Osteoblast (primary cell): ENCODE measurements around the gene CDK7. TPM values are rescaled to one million over a fixed set of nuclear protein-coding genes. Genes with fewer than 3 reads are reported as not detected.
"Not testable (repeated sequence)": the region's sequence is repeated elsewhere in the genome, so short reads cannot be mapped to it uniquely, and the experiment has no call there.

ENCODE experiments used
- DNase-seq: peaks from one replicate; pipeline ENCODE4 v3.0.0; 2011; ENCODE audit warnings: low spot score, mixed read lengths; ENCODE audit not compliant: insufficient read length; ENCODE audit errors: missing footprints
- H2AFZ ChIP-seq: 2 replicates; pipeline ENCODE4 v1.6.0; 2011; ENCODE audit warnings: mild to moderate bottlenecking, low read length
- H3K27ac ChIP-seq: 2 replicates; pipeline ENCODE4 v1.5.1; 2011; ENCODE audit warnings: mild to moderate bottlenecking, low read depth, low read length, moderate library complexity
- H3K27me3 ChIP-seq: 2 replicates; pipeline ENCODE4 v1.6.0; 2012; ENCODE audit warnings: mild to moderate bottlenecking, control low read depth, inconsistent platforms, low read length, moderate library complexity; ENCODE audit not compliant: insufficient read depth
- H3K36me3 ChIP-seq: 2 replicates; pipeline ENCODE4 v1.5.1; 2011; ENCODE audit warnings: mild to moderate bottlenecking, low read length, control low read depth, moderate library complexity; ENCODE audit not compliant: insufficient read depth
- H3K4me1 ChIP-seq: 2 replicates; pipeline ENCODE4 v1.5.1; 2011; ENCODE audit warnings: mild to moderate bottlenecking, low read length, control low read depth, moderate library complexity; ENCODE audit not compliant: insufficient read depth
- H3K4me2 ChIP-seq: 2 replicates; pipeline ENCODE4 v1.6.0; 2011; ENCODE audit warnings: mild to moderate bottlenecking, low read length; ENCODE audit not compliant: insufficient read depth
- H3K4me3 ChIP-seq: fragments of 200-600 bp; sonication (generic); 3 replicates; pipeline ENCODE4 v1.5.1; 2012; ENCODE audit warnings: mild to moderate bottlenecking, low read length, inconsistent platforms; ENCODE audit not compliant: insufficient read depth
- H3K79me2 ChIP-seq: 2 replicates; pipeline ENCODE4 v1.6.0; 2012; ENCODE audit warnings: mild to moderate bottlenecking, low read length, control low read depth, inconsistent platforms; ENCODE audit not compliant: insufficient read depth
- H3K9me3 ChIP-seq: 2 replicates; pipeline ENCODE4 v1.5.1; 2011; ENCODE audit warnings: low read depth, low read length, control low read depth
- H4K20me1 ChIP-seq: 2 replicates; pipeline ENCODE4 v1.6.0; 2012; ENCODE audit warnings: mild to moderate bottlenecking, low read length, control low read depth; ENCODE audit not compliant: insufficient read depth
- CTCF ChIP-seq: IDR thresholded peaks from 2 replicates; pipeline ENCODE4 v1.5.1; 2011; ENCODE audit warnings: mild to moderate bottlenecking, low read depth, low read length, moderate library complexity; ENCODE audit errors: extremely low read depth
- total RNA-seq: library from RNA; depleted of rRNA; stranded (reverse); fragments of >200 nt; gene quantifications from 2 replicates; pipeline ENCODE4 v1.2.3, GENCODE V29; 2012

Gene CDK7
- total RNA-seq, 1 donor: 44.5 TPM

- Histone ChIP-seq H3K27ac (no peak overlapping the region), H3K27me3 (no peaks in the 10 kb centered on the region), H2AFZ (no peak overlapping the region), H3K9me3 (no peaks in the 10 kb centered on the region), H3K79me2 (peaks cover 92% of the 10 kb centered on the region), H3K4me3 (no peak overlapping the region), H4K20me1 (peaks cover 22% of the 10 kb centered on the region), H3K4me2 (no peak overlapping the region), H3K4me1 (no peaks in the 10 kb centered on the region), H3K36me3 (no peaks in the 10 kb centered on the region)
- TF ChIP-seq CTCF: no peak
- no peak for DNase-seq
These were observed 13.3 kb downstream of the CDK7 start for GRCh38 chr5:69248019-69248418.

GRCh38 chr5:69250593-69250992 lies 15.9 kb downstream of the CDK7 start:
- TF ChIP-seq CTCF: no peak
- no peak for DNase-seq
- no peak overlapping the region for H3K4me2 ChIP-seq
- no peak overlapping the region for H3K27ac ChIP-seq
- no peaks in the 10 kb centered on the region for H3K9me3 ChIP-seq
- H3K4me3 ChIP-seq: no peak overlapping the region
- H3K4me1 ChIP-seq: no peaks in the 10 kb centered on the region
- H3K27me3 ChIP-seq: no peaks in the 10 kb centered on the region
- peaks cover 75% of the 10 kb centered on the region for H3K79me2 ChIP-seq
- peaks cover 4% of the 10 kb centered on the region for H3K36me3 ChIP-seq
- peaks cover 18% of the 10 kb centered on the region for H4K20me1 ChIP-seq
- no peak overlapping the region for H2AFZ ChIP-seq

- no peaks in the 10 kb centered on the region for H3K9me3 ChIP-seq
- H3K79me2 ChIP-seq: peaks cover 67% of the 10 kb centered on the region
- H3K4me2 ChIP-seq: no peak overlapping the region
- H2AFZ ChIP-seq: no peak overlapping the region
- no peaks in the 10 kb centered on the region for H3K27me3 ChIP-seq
- no peaks in the 10 kb centered on the region for H3K4me1 ChIP-seq
- no peak for TF ChIP-seq CTCF
- no peak overlapping the region for H3K4me3 ChIP-seq
- peaks cover 15% of the 10 kb centered on the region for H4K20me1 ChIP-seq
- DNase-seq: no peak
- no peak overlapping the region for H3K27ac ChIP-seq
- peaks cover 21% of the 10 kb centered on the region for H3K36me3 ChIP-seq
These were observed 17.8 kb downstream of the CDK7 start for GRCh38 chr5:69252437-69252836.

- not testable (repeated sequence) for H3K9me3 ChIP-seq
These were observed 21.3 kb downstream of the CDK7 start for GRCh38 chr5:69255940-69256339.

GRCh38 chr5:69257577-69257976 lies 22.9 kb downstream of the CDK7 start:
- Histone ChIP-seq H3K79me2 (peaks cover 24% of the 10 kb centered on the region), H3K4me3 (no peak overlapping the region), H3K27me3 (no peaks in the 10 kb centered on the region), H4K20me1 (peaks cover 2% of the 10 kb centered on the region), H3K36me3 (peaks cover 51% of the 10 kb centered on the region), H3K4me2 (no peak overlapping the region), H2AFZ (no peak overlapping the region), H3K27ac (no peak overlapping the region), H3K9me3 (no peaks in the 10 kb centered on the region), H3K4me1 (peaks cover 3% of the 10 kb centered on the region)
- no peak for TF ChIP-seq CTCF
- DNase-seq: no peak

More at GRCh38 chr5:69255940-69256339, 21.3 kb downstream of the CDK7 start:
- H2AFZ ChIP-seq, H3K4me2 ChIP-seq, H3K27ac ChIP-seq, H3K4me3 ChIP-seq, H3K27me3 ChIP-seq, H3K4me1 ChIP-seq, H4K20me1 ChIP-seq, DNase-seq: not testable (repeated sequence)
- Histone ChIP-seq H3K79me2 (peaks cover 35% of the 10 kb centered on the region), H3K36me3 (peaks cover 47% of the 10 kb centered on the region)
